Measurements from ENCODE around the gene UGT1A5. TPM values are rescaled to one million over a fixed set of nuclear protein-coding genes. Genes with fewer than 3 reads are reported as not detected.

The UGT1A5 gene
- total and polyA plus RNA-seq, 2 of the 8 experiments (the other 6 are each of a cell fraction or from before 2014, with no cell fraction given) = not detected

DNA sequence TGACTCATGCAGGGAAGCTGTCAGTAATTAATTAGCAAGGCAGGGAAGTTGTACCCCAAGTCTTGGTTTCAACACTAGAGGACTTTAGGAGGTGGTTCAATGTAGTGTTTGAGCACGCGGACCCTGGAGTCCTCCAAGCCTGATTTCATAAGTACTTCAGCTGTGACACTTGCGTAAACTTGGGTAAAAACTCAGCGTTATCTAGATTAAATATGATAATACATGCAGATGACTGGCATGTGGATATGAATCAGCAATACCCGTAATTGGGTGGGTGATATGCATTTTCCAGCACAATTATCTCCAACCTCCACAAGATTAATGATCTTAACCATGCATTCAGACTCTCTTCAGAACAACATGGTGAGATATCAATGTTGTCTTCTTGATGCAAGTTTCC is 25.8 kb upstream of the UGT1A5 start (continued):
- TF ChIP-seq, protein P1, sequence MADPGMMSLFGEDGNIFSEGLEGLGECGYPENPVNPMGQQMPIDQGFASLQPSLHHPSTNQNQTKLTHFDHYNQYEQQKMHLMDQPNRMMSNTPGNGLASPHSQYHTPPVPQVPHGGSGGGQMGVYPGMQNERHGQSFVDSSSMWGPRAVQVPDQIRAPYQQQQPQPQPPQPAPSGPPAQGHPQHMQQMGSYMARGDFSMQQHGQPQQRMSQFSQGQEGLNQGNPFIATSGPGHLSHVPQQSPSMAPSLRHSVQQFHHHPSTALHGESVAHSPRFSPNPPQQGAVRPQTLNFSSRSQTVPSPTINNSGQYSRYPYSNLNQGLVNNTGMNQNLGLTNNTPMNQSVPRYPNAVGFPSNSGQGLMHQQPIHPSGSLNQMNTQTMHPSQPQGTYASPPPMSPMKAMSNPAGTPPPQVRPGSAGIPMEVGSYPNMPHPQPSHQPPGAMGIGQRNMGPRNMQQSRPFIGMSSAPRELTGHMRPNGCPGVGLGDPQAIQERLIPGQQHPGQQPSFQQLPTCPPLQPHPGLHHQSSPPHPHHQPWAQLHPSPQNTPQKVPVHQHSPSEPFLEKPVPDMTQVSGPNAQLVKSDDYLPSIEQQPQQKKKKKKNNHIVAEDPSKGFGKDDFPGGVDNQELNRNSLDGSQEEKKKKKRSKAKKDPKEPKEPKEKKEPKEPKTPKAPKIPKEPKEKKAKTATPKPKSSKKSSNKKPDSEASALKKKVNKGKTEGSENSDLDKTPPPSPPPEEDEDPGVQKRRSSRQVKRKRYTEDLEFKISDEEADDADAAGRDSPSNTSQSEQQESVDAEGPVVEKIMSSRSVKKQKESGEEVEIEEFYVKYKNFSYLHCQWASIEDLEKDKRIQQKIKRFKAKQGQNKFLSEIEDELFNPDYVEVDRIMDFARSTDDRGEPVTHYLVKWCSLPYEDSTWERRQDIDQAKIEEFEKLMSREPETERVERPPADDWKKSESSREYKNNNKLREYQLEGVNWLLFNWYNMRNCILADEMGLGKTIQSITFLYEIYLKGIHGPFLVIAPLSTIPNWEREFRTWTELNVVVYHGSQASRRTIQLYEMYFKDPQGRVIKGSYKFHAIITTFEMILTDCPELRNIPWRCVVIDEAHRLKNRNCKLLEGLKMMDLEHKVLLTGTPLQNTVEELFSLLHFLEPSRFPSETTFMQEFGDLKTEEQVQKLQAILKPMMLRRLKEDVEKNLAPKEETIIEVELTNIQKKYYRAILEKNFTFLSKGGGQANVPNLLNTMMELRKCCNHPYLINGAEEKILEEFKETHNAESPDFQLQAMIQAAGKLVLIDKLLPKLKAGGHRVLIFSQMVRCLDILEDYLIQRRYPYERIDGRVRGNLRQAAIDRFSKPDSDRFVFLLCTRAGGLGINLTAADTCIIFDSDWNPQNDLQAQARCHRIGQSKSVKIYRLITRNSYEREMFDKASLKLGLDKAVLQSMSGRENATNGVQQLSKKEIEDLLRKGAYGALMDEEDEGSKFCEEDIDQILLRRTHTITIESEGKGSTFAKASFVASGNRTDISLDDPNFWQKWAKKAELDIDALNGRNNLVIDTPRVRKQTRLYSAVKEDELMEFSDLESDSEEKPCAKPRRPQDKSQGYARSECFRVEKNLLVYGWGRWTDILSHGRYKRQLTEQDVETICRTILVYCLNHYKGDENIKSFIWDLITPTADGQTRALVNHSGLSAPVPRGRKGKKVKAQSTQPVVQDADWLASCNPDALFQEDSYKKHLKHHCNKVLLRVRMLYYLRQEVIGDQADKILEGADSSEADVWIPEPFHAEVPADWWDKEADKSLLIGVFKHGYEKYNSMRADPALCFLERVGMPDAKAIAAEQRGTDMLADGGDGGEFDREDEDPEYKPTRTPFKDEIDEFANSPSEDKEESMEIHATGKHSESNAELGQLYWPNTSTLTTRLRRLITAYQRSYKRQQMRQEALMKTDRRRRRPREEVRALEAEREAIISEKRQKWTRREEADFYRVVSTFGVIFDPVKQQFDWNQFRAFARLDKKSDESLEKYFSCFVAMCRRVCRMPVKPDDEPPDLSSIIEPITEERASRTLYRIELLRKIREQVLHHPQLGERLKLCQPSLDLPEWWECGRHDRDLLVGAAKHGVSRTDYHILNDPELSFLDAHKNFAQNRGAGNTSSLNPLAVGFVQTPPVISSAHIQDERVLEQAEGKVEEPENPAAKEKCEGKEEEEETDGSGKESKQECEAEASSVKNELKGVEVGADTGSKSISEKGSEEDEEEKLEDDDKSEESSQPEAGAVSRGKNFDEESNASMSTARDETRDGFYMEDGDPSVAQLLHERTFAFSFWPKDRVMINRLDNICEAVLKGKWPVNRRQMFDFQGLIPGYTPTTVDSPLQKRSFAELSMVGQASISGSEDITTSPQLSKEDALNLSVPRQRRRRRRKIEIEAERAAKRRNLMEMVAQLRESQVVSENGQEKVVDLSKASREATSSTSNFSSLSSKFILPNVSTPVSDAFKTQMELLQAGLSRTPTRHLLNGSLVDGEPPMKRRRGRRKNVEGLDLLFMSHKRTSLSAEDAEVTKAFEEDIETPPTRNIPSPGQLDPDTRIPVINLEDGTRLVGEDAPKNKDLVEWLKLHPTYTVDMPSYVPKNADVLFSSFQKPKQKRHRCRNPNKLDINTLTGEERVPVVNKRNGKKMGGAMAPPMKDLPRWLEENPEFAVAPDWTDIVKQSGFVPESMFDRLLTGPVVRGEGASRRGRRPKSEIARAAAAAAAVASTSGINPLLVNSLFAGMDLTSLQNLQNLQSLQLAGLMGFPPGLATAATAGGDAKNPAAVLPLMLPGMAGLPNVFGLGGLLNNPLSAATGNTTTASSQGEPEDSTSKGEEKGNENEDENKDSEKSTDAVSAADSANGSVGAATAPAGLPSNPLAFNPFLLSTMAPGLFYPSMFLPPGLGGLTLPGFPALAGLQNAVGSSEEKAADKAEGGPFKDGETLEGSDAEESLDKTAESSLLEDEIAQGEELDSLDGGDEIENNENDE (IDR thresholded peaks at IDR 0.05; ENCODE audit: insufficient replicate concordance, low read length) = no peak
- TF ChIP-seq ASH2L (IDR thresholded peaks at IDR 0.05; ENCODE audit: low read length) (no peak), RNF2 (IDR thresholded peaks at IDR 0.05; ENCODE audit: borderline replicate concordance, low read depth, low read length, missing control alignments, poor library complexity, severe bottlenecking) (no peak), RFX5 (IDR thresholded peaks at IDR 0.05; ENCODE audit: borderline replicate concordance, low read depth, low read length) (no peak), TEAD4 (IDR thresholded peaks at IDR 0.05; ENCODE audit: low read depth, low read length) (no peak), CHD2 (IDR thresholded peaks at IDR 0.05; ENCODE audit: low read length) (no peak), EZH2 (IDR thresholded peaks at IDR 0.05; ENCODE audit: low read depth, low read length, severe bottlenecking) (no peak), MAFK (IDR thresholded peaks at IDR 0.05; ENCODE audit: low read depth, low read length) (no peak), NANOG (IDR thresholded peaks at IDR 0.05; ENCODE audit: insufficient read depth, low read depth, low read length, poor library complexity, severe bottlenecking) (no peak), POLR2A (IDR thresholded peaks at IDR 0.05; ENCODE audit: control extremely low read depth in 1 of 2, low read depth in 2 of 2, low read length in 2 of 2) (no peak), CTBP2 (IDR thresholded peaks at IDR 0.05; ENCODE audit: borderline replicate concordance, insufficient read depth, insufficient read length, low read length) (no peak), ZNF274 (IDR thresholded peaks at IDR 0.05; ENCODE audit: borderline replicate concordance, extremely low read depth, low read length) (no peak)

Data from H1 (cell line).